IPS-18c (cell line): Measurements from ENCODE around the gene YWHAQ.
"Not testable (repeated sequence)": the region's sequence is repeated elsewhere in the genome, so short reads cannot be mapped to it uniquely, and the experiment has no call there.

Source experiments
- H3K4me3 ChIP-seq: 2 replicates; pipeline ENCODE4 v1.7.0; 2013; ENCODE audit warnings: low read depth, mild to moderate bottlenecking, low read length, moderate library complexity; ENCODE audit not compliant: insufficient read depth
- H3K9me3 ChIP-seq: one replicate; pipeline ENCODE4 v1.6.1; 2013; ENCODE audit warnings: mild to moderate bottlenecking, low read length, moderate library complexity; ENCODE audit not compliant: control insufficient read depth, insufficient read depth

Gene YWHAQ

GRCh38 chr2:9582624-9583023, 48.2 kb downstream of the YWHAQ start:
- no peaks in the 10 kb centered on the region for H3K9me3 ChIP-seq
- no peak overlapping the region for H3K4me3 ChIP-seq

- Histone ChIP-seq H3K9me3 (no peaks in the 10 kb centered on the region), H3K4me3 (no peak overlapping the region)
These were observed 52.1 kb downstream of the YWHAQ start for GRCh38 chr2:9578467-9579235.

- Histone ChIP-seq H3K9me3 (no peaks in the 10 kb centered on the region), H3K4me3 (no peak overlapping the region)
These were observed 56.5 kb downstream of the YWHAQ start for GRCh38 chr2:9574331-9574730.

GRCh38 chr2:9573840-9574239, 57.0 kb downstream of the YWHAQ start:
- H3K4me3 ChIP-seq: no peak overlapping the region
- no peaks in the 10 kb centered on the region for H3K9me3 ChIP-seq

GRCh38 chr2:9573013-9573720, 57.6 kb downstream of the YWHAQ start:
- Histone ChIP-seq H3K4me3 (no peak overlapping the region), H3K9me3 (no peaks in the 10 kb centered on the region)

- H3K4me3 ChIP-seq: no peak overlapping the region
- H3K9me3 ChIP-seq: no peaks in the 10 kb centered on the region
These were observed 60.4 kb downstream of the YWHAQ start for GRCh38 chr2:9570182-9571060.

GRCh38 chr2:9565436-9566153, 65.2 kb downstream of the YWHAQ start:
- Histone ChIP-seq H3K9me3 (no peaks in the 10 kb centered on the region), H3K4me3 (no peak overlapping the region)

- H3K4me3 ChIP-seq: no peak overlapping the region
- H3K9me3 ChIP-seq: no peaks in the 10 kb centered on the region
These were observed 70.2 kb downstream of the YWHAQ start for GRCh38 chr2:9560628-9561027.

- Histone ChIP-seq H3K9me3 (no peaks in the 10 kb centered on the region), H3K4me3 (no peak overlapping the region)
These were observed 71.8 kb downstream of the YWHAQ start for GRCh38 chr2:9558948-9559381.

- Histone ChIP-seq H3K9me3 (no peaks in the 10 kb centered on the region), H3K4me3 (peak overlapping the region; percentile 92)
These were observed 74.6 kb downstream of the YWHAQ start for GRCh38 chr2:9556121-9556743.

- peak within 1 kb of the TSS; percentile 92 for H3K4me3 ChIP-seq
These were observed 75.3 kb downstream of the YWHAQ start, which contains the start of gene ADAM17 for GRCh38 chr2:9555297-9556120. Gene ADAM17 (minus strand): TSS chr2:9555830. CDS start chr2:9555605, 225 bp downstream.

GRCh38 chr2:9554921-9555296, 75.9 kb downstream of the YWHAQ start:
- H3K4me3 ChIP-seq: peak overlapping the region; percentile 92
- H3K9me3 ChIP-seq: no peaks in the 10 kb centered on the region

More at GRCh38 chr2:9555297-9556120, 75.3 kb downstream of the YWHAQ start, which contains the start of gene ADAM17:
- no peaks in the 10 kb centered on the region for H3K9me3 ChIP-seq

- H3K9me3 ChIP-seq: no peaks in the 10 kb centered on the region
- H3K4me3 ChIP-seq: no peak overlapping the region
These were observed 78.3 kb downstream of the YWHAQ start for GRCh38 chr2:9552219-9553178.

GRCh38 chr2:9550859-9551391, 79.9 kb downstream of the YWHAQ start:
- H3K4me3 ChIP-seq, H3K9me3 ChIP-seq: not testable (repeated sequence)

GRCh38 chr2:9549420-9549819, 81.4 kb downstream of the YWHAQ start:
- no peak overlapping the region for H3K4me3 ChIP-seq
- H3K9me3 ChIP-seq: no peaks in the 10 kb centered on the region
